ENCODE results near the gene LMTK2.

DNA sequence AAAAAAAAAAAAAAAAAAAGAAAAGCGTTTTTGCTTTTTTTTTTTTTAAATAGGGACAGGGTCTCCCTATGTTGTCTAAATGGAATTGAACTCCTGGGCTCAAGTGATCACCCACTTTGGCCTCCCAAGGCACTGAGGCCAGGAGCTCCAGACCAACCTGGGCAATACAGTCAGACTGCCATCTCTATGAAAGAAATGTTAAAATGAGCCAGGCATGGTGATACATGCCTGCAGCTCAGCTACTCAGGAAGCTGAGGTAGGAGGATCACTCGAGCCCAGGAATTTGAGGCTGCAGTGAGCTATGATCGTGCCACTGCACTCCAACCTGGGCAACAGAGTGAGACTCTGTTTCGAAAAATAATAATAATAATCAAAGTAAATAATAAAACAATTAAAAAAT, 16.5 kb upstream of the LMTK2 start:
- TF ChIP-seq POLR2A (IDR thresholded peaks at IDR 0.05): no peak
- no peak for TF ChIP-seq POLR2AphosphoS5 (IDR thresholded peaks at IDR 0.05)

All from sigmoid colon (tissue), 4 donors.